ENCODE results near the gene CST7.

Gene CST7

DNA sequence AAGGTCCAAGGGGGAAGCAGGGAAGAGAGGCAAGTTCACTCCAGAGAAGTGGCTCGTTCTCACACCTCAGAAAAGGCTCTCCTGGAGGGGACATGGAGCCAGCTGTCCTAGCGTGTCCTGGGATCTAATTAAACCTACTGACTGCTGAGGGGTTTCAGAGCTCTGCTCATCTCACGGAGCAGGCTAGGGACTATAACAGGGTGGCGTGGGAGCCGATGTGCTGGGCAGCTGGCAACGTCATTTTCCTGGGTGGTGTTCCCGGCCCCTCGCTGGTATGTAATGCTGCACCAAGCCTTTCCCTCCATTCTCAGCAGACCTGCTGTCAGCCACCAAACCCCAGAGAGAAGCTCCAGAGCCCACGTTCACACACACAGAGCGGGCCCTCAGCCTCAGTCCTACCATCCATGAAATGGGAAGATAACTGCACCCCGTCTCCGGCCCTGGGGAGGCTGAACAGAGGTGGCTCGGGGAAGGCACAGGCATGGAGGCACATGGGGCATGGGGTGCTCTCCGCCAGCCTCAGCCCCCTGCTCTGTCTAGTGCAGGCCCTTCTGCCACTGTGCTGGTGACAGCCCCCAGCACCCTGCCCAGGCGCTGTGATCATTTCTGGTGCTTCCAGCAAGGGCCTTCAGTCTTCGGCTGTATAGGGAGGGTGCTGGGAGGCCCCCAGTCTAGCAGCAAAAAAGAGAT is 1.9 kb downstream of the CST7 start:
- DNase-seq = no peak

DNA sequence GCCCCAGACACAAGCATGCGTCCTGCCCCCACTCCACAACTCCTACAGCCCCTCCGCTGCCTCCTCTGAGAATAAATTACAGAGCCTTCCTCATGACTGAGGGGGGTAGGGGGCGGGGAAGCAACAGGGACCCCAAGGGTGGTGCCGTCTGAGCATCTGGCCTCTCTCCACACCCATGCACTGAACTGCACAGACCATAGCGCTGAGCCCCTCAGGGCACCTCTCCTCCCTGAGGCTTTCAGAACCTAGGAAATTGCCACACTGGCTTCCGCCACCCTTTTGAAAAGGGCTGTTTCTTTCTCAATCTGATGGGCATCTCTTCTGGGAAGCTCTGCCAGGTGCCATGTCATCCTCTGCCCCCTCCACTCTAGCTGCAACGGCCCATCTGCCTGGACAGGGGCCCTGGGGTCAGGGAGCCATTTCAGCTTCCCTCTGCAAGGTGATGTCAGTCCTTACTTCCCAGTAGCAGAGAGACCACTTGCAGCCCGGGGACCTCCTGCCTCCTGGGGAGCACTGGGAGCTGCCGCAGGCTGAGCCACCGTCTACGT is 2.5 kb downstream of the CST7 start:
- no peak for DNase-seq

- no peak for DNase-seq
Observed at GRCh38 chr20:24952376-24953208, 3.5 kb downstream of the CST7 start.

- DNase-seq = no peak
Observed at GRCh38 chr20:24953209-24953575, 4.1 kb downstream of the CST7 start.

DNA sequence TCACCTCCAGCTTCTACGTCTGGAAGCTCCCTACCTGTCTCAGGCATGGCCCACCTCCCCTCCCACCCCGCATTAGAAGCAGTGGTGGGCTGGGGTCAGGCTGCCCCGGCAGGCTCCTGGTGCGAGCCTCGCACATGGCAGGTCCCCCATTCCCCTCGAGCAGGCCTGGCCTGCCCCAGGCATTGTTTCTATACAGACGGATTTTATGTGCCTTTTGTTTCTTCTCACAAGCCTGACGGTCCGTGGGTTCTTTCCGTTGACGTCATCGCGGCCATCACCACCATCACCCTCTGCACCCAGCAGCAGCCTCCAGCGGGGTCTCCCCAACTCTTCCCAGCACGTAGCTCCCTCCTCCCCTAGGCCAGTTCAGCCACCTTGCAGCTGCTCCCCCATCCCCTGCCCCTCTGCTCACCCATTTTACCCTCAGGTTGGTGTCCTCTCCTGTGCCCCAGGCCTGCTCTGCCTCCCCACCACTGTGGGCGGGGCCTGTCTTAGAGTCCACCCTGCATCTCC is 4.6 kb downstream of the CST7 start:
- no peak for DNase-seq

- DNase-seq = no peak
Observed at GRCh38 chr20:24954151-24954550, 5.1 kb downstream of the CST7 start.

- DNase-seq = no peak
Observed at GRCh38 chr20:24954566-24954965, 5.5 kb downstream of the CST7 start.

- no peak for DNase-seq
Observed at GRCh38 chr20:24955045-24955444, 6.0 kb downstream of the CST7 start.

DNA sequence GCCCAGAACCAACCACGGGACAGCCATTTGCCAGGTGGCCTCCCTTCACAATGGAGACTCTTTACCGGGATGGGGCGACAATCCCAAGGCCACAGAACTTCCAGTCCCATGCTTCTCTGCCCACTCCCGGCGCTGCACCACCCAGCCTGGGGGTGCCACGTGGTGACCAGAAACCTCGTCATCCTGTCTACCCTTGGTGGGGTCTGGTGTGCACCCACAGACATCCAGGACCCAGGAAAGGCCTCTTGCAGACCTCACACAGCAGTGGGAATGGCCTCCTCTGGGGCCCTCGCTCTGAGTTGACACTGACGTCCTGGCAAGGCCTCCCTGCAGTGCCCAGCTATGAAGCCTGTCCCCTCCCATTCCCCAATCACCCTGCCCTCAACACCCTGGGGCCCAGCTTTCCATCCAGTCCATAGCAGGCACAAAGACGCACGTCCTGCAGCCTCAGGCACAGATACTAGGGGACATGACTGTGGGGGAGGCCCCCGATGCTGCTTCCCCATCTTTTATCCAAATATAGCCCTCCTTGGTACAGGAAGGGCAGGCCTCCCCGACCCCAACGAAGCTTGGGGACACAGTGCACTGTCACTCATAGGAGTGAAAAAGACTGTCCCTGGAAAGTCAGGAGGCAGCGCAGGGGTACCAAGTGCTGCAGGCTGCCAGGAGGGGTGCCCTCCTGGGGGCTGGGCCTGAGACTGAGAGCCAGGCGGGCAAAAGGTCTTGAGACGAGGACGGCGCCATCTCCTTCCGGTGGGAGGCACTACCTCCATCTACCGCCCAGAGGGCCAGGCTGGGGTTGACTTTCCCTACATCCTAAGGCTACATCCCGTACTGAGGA is 7.2 kb downstream of the CST7 start:
- no peak for DNase-seq

- no peak for DNase-seq
Observed at GRCh38 chr20:24957326-24958016, 8.4 kb downstream of the CST7 start.

DNA sequence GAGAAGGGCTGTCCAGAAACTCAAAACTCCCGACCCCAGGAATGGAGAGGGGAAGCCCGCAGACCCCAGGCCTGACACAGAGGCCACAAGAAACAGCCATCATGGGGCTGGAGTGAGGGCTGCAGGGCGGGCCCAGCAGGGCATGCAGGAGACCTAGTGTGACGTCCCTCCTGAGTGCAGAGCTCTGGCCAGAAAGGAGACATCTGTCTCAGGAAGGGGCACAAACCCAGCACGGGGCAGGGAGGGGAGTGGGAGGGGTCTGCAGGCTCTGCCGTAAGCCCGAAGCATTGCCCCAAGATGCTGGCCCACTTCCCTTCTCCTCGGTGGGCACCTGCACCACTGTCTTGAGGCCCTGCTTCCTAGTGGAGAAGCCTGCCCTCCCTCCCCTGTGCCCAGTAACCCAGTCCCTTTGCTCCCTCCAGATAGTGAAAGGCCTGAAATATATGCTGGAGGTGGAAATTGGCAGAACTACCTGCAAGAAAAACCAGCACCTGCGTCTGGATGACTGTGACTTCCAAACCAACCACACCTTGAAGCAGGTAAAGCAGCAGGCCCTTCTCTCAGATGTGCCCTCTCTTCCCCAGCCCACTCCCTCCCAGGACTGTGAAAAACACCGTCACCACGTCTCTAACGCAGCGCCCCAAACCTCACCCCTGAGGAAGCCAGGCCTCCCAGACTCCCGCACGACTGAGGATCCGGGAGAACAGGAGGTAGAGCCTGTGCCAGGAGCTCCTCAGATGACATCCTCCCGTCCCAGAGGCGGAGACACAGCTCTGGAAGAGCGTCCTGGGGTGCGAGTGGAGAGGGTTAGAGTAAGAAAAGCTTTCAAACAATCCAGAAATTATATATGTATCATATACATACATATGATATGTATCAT is 9.7 kb downstream of the CST7 start:
- no peak for DNase-seq

- no peak for DNase-seq
Observed at GRCh38 chr20:24959591-24960301, 10.7 kb downstream of the CST7 start.

DNA sequence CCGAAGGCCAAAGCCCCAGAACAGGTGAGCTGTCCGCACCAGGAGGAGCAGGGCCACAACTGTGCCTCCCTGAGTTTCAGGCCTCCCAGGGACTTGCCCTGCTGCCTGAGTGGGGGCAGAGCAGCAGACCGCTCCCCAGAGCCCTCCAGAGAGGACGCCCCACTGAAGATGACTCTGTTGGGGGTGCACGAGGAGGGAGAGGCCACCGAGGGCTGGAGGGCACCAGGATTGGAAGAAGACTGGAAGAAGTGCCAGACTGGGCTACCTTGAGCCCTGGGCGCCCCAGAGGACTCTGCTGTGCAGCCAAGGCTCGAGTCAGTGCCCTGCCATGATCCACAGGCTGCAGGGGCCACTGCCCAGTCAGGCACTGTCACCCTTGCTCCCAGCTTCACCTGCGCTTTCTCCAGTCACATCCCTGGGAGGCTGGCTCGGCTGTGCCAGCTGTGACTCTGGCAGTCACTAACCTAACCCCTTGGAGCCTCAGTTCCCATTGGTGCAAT is 11.3 kb downstream of the CST7 start:
- no peak for DNase-seq

- no peak for DNase-seq
Observed at GRCh38 chr20:24960861-24961260, 11.8 kb downstream of the CST7 start.

- DNase-seq = no peak
Observed at GRCh38 chr20:24961384-24962181, 12.5 kb downstream of the CST7 start.

- no peak for DNase-seq
Observed at GRCh38 chr20:24962182-24962492, 13.1 kb downstream of the CST7 start.

- DNase-seq = no peak
Observed at GRCh38 chr20:24962510-24962909, 13.4 kb downstream of the CST7 start.

GRCh38 chr20:24963672-24964505 is 14.8 kb downstream of the CST7 start:
- DNase-seq = no peak

DNA sequence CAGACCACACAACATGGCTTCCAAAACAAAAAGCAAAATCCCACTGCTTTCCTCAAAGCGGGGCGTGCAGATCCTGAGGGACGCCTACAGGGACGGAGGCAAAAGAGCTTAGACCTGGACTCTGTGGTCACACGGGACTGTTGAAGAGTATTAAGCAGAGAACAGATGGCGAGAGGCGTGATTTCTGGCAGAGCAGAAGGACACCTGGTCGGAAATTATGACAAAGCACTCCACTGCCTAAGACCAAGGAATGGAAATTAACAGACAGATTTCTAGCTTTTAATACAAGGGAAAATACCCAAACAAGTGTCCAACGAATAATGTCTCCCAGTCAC is 15.4 kb downstream of the CST7 start:
- DNase-seq = no peak

Data from stimulated activated CD4-positive, alpha-beta T cell treated with anti-CD3 and anti-CD28 coated beads, Interleukin-4, amount 100 ng/mL, for 4 hours (primary cell).